Measurements from ENCODE around the gene TMEM86B. TPM values are rescaled to one million over a fixed set of nuclear protein-coding genes. Genes with fewer than 3 reads are reported as not detected.

Gene TMEM86B
- total RNA-seq, 1 donor from 2014 or later, result 2.9 TPM

- no peak for TF ChIP-seq POLR2A (IDR thresholded peaks at IDR 0.05)
- TF ChIP-seq CTCF (IDR thresholded peaks at IDR 0.05), result no peak
- TF ChIP-seq POLR2AphosphoS5 (IDR thresholded peaks at IDR 0.05; ENCODE audit: insufficient read depth in 1 of 2, low read depth in 1 of 2), result no peak
- H3K27me3 ChIP-seq, result peaks cover 17% of the 10 kb centered on the region
- intact Hi-C loops (cut with DNase I), result no loop called here
- H3K27ac ChIP-seq, result no peak overlapping the region
- H3K36me3 ChIP-seq, result no peaks in the 10 kb centered on the region
- DNase-seq (ENCODE audit: extremely low spot score in 2 of 2), result no peak
- peaks cover 19% of the 10 kb centered on the region for H3K4me1 ChIP-seq
- no peaks in the 10 kb centered on the region for H3K9me3 ChIP-seq
- no peak overlapping the region for H3K4me3 ChIP-seq
These were observed 49.6 kb downstream of the TMEM86B start for GRCh38 chr19:55178781-55179599.

Small RNA genes lying within 50 kb of the gene (microRNA-seq; reads per million reads assigned to microRNA genes)
- gene MIR6802 (ENCODE audit: borderline number of aligned reads, borderline replicate concordance), result 2.9 reads per million
- gene MIR6803 (ENCODE audit: borderline number of aligned reads, borderline replicate concordance), result 6.7 reads per million, percentile 13 among the genes with 10 or more reads in this experiment
- gene MIR6804 (ENCODE audit: borderline number of aligned reads, borderline replicate concordance), result not detected

Small RNA genes lying within 50 kb of the gene (small RNA-seq; reads per million reads assigned to genes)
- not detected for gene MIR6802
- not detected for gene MIR6803
- not detected for gene MIR6804

Other genes with a start within 250 kb of the TMEM86B start
- gene GP6, start 190.5 kb downstream of the TMEM86B start, total RNA-seq, result 0.49 TPM
- gene RDH13, start 165.6 kb downstream of the TMEM86B start, total RNA-seq, result 37.3 TPM
- gene EPS8L1, start 152.9 kb downstream of the TMEM86B start, total RNA-seq, result 180 TPM
- 108 TPM for gene PPP1R12C, start 111.1 kb downstream of the TMEM86B start, total RNA-seq
- 9.1 TPM for gene TNNT1, start 79.6 kb downstream of the TMEM86B start, total RNA-seq
- not detected for gene TNNI3, start 71.0 kb downstream of the TMEM86B start, total RNA-seq
- 5.6 TPM for gene DNAAF3, start 62.1 kb downstream of the TMEM86B start, total RNA-seq
- gene SYT5, start 48.5 kb downstream of the TMEM86B start, total RNA-seq, result not detected
- 4.4 TPM for gene PTPRH, start 19.3 kb downstream of the TMEM86B start, total RNA-seq
- gene PPP6R1, start 30.3 kb upstream of the TMEM86B start, total RNA-seq, result 30.4 TPM
- 29.5 TPM for gene HSPBP1, start 51.3 kb upstream of the TMEM86B start, total RNA-seq
- gene BRSK1, start 55.2 kb upstream of the TMEM86B start, total RNA-seq, result 10.1 TPM
- not detected for gene TMEM150B, start 96.6 kb upstream of the TMEM86B start, total RNA-seq
- gene KMT5C, start 111.1 kb upstream of the TMEM86B start, total RNA-seq, result 19.2 TPM
- gene COX6B2, start 126.0 kb upstream of the TMEM86B start, total RNA-seq, result 5.2 TPM
- not detected for gene GARIN5B, start 134.5 kb upstream of the TMEM86B start, total RNA-seq
- gene IL11, start 141.7 kb upstream of the TMEM86B start, total RNA-seq, result not detected
- not detected for gene TMEM190, start 148.1 kb upstream of the TMEM86B start, total RNA-seq
- 5.9 TPM for gene TMEM238, start 155.5 kb upstream of the TMEM86B start, total RNA-seq
- gene RPL28, start 157.2 kb upstream of the TMEM86B start, total RNA-seq, result 1,166 TPM
- gene UBE2S, start 179.0 kb upstream of the TMEM86B start, total RNA-seq, result 22.3 TPM
- 0.25 TPM for gene SHISA7, start 214.5 kb upstream of the TMEM86B start, total RNA-seq
- 61.4 TPM for gene ISOC2, start 232.9 kb upstream of the TMEM86B start, total RNA-seq
- not detected for gene C19orf85, start 236.0 kb upstream of the TMEM86B start, total RNA-seq
- 2.7 TPM for gene ZNF628, start 247.9 kb upstream of the TMEM86B start, total RNA-seq

Measured in vagina (tissue), 2 donors.